HCT116 (cell line): Measurements from ENCODE around the gene NTN3. TPM values are rescaled to one million over a fixed set of nuclear protein-coding genes. Genes with fewer than 3 reads are reported as not detected.

Experiments used
- ATAC-seq: fragments of 200-7000 bp; cut with Tn5 transposase; 2 replicates; pipeline ENCODE4 v1.9.1; 2020; ENCODE audit warnings: mild to moderate bottlenecking, moderate library complexity
- BruUV-seq: library from RNA; stranded (reverse); fragments of 400-500 nt; replicated peaks from 2 replicates; lab custom pipeline; 2021; lab: Mats Ljungman, UMichigan
- CTCF ChIA-PET: fragments of 300-600 bp; sonication (Branson Sonifier 250); formaldehyde crosslinking; loops from one replicate; lab custom pipeline; 2021; ENCODE audit warnings: antibody characterized with exemption; lab: Charles Lee
- POLR2A ChIA-PET: fragments of 300-600, 350-600 bp; sonication (Branson Sonifier 250); formaldehyde crosslinking; loops from one replicate; lab custom pipeline; 2021; ENCODE audit warnings: antibody characterized with exemption; lab: Charles Lee
- RAD21 ChIA-PET, 2 experiments: fragments of 300-600 bp; sonication (Branson Sonifier 250); formaldehyde crosslinking; loops; one replicate each; lab custom pipeline; 2023; ENCODE audit warnings: low total read pairs in 2 of 2; ENCODE audit not compliant: uncharacterized antibody in 2 of 2, unreplicated experiment in 2 of 2, low non-redundant PET in 1 of 2; lab: Charles Lee
- DNase-seq: peaks from one replicate; pipeline ENCODE4 v3.0.0-alpha.2; 2010; ENCODE audit warnings: low read depth, low spot score
- H2AFZ ChIP-seq: fragments of 200-600 bp; shearing (Covaris generic), sonication (generic); 2 replicates; pipeline ENCODE4 v1.6.1; 2017; ENCODE audit warnings: low read depth, mixed run types, mixed read lengths, antibody characterized with exemption, low read length; ENCODE audit not compliant: poor library complexity, severe bottlenecking
- H3K27ac ChIP-seq: 2 replicates; pipeline ENCODE4 v1.5.1; 2012; ENCODE audit warnings: low read depth, low read length
- H3K27me3 ChIP-seq: fragments of 200-600 bp; sonication (generic); 2 replicates; pipeline ENCODE4 v1.6.1; 2016; ENCODE audit warnings: mixed run types, low read length, mixed read lengths; ENCODE audit not compliant: insufficient read depth
- H3K36me3 ChIP-seq, 2 experiments: fragments of 200-500 bp in 1 of 2; fragments of 200-600 bp in 1 of 2; sonication (Bioruptor generic) in 1 of 2; sonication (generic) in 1 of 2; 2 replicates each; pipeline versions ENCODE4 v1.5.1 to v1.6.1; 2014 to 2016; ENCODE audit warnings: low read length in 2 of 2, inconsistent platforms in 1 of 2, mixed read lengths in 1 of 2, mixed run types in 1 of 2; ENCODE audit not compliant: insufficient read depth in 2 of 2, control insufficient read depth in 1 of 2
- H3K4me1 ChIP-seq, 2 experiments: fragments of 200-600 bp in 1 of 2; sonication (generic) in 1 of 2; 2 replicates each; pipeline versions ENCODE4 v1.5.1 to v1.6.1; 2012 to 2017; ENCODE audit warnings: low read length in 2 of 2, inconsistent platforms in 1 of 2, mild to moderate bottlenecking in 1 of 2, mixed read lengths in 1 of 2, mixed run types in 1 of 2, moderate library complexity in 1 of 2; ENCODE audit not compliant: insufficient read depth in 2 of 2, control insufficient read depth in 1 of 2
- H3K4me2 ChIP-seq: fragments of 200-600 bp; sonication (generic); 2 replicates; pipeline ENCODE4 v1.6.1; 2017; ENCODE audit warnings: mixed run types, low read length, mixed read lengths
- H3K4me3 ChIP-seq, 2 experiments: fragments of 200-600 bp in 1 of 2; sonication (generic) in 1 of 2; replicated peaks in 1 of 2; 2 replicates each; pipeline ENCODE4 v1.5.1; 2011 to 2016; ENCODE audit warnings: low read length in 2 of 2, control low read depth in 1 of 2, low read depth in 1 of 2, mild to moderate bottlenecking in 1 of 2, mixed read lengths in 1 of 2, mixed run types in 1 of 2
- H3K79me2 ChIP-seq: fragments of 200-600 bp; sonication (generic); 2 replicates; pipeline ENCODE4 v1.6.1; 2017; ENCODE audit warnings: mild to moderate bottlenecking, mixed run types, low read length, moderate library complexity, mixed read lengths; ENCODE audit not compliant: insufficient read depth
- H3K9ac ChIP-seq: fragments of 200-600 bp; sonication (generic); 2 replicates; pipeline ENCODE4 v1.6.1; 2016; ENCODE audit warnings: low read length, mixed read lengths
- H3K9me2 ChIP-seq: fragments of 200-600 bp; sonication (generic), shearing (Covaris generic); 2 replicates; pipeline ENCODE4 v1.6.1; 2017; ENCODE audit warnings: mixed run types, mild to moderate bottlenecking, moderate library complexity; ENCODE audit not compliant: insufficient read depth
- H3K9me3 ChIP-seq, 2 experiments: fragments of 200-500 bp in 1 of 2; fragments of 200-600 bp in 1 of 2; sonication (Bioruptor generic) in 1 of 2; sonication (generic) in 1 of 2; 2 replicates each; pipeline ENCODE4 v1.6.1; 2014 to 2017; ENCODE audit warnings: low read length in 2 of 2, mixed read lengths in 2 of 2, inconsistent platforms in 1 of 2, low read depth in 1 of 2, mild to moderate bottlenecking in 1 of 2, mixed run types in 1 of 2, moderate library complexity in 1 of 2; ENCODE audit not compliant: control insufficient read depth in 1 of 2, insufficient read depth in 1 of 2
- H4K20me1 ChIP-seq: fragments of 200-600 bp; sonication (generic), shearing (Covaris generic); 2 replicates; pipeline ENCODE4 v1.6.1; 2017; ENCODE audit warnings: mixed run types, mild to moderate bottlenecking, moderate library complexity; ENCODE audit not compliant: insufficient read depth
- CEBPB ChIP-seq: IDR thresholded peaks from 2 replicates; pipeline ENCODE4 v1.6.1; 2012; ENCODE audit warnings: low read depth
- EGR1 ChIP-seq: IDR thresholded peaks from 2 replicates; pipeline ENCODE4 v1.6.1; 2012; ENCODE audit warnings: low read depth
- JUND ChIP-seq: IDR thresholded peaks from 2 replicates; pipeline ENCODE4 v1.6.1; 2012
- POLR2AphosphoS5 ChIP-seq: IDR thresholded peaks from 2 replicates; pipeline ENCODE4 v1.6.1; 2011; ENCODE audit warnings: mild to moderate bottlenecking, low read depth, low read length, moderate library complexity
- ZNF274 ChIP-seq: fragments of 200-500 bp; sonication (Bioruptor generic); IDR thresholded peaks from 2 replicates; pipeline ENCODE4 v1.6.1; 2014; ENCODE audit warnings: mild to moderate bottlenecking, low read depth, low read length, inconsistent platforms
- intact Hi-C: fragments of 100-400 bp; cut with micrococcal nuclease; formaldehyde crosslinking; loops from 2 replicates; pipeline ENCODE4 v1.10.0; 2022
- total RNA-seq: library from RNA; stranded (reverse); gene quantifications from one replicate; pipeline ENCODE4 v1.2.1, GENCODE V29; 2021; ENCODE audit not compliant: unreplicated experiment
- TF ChIP-seq, protein P1 (sequence below): IDR thresholded peaks from 2 replicates; pipeline ENCODE4 v1.6.1; 2012
- TF ChIP-seq, protein P2 (sequence below), 3 experiments: fragments of 200-600 bp in 1 of 3; sonication (generic) in 1 of 3; IDR thresholded peaks in 2 of 3; conservative IDR thresholded peaks in 1 of 3; 2 replicates each; pipeline ENCODE4 v1.5.1; 2012 to 2017; ENCODE audit warnings: low read depth in 2 of 3, low read length in 2 of 3, antibody characterized with exemption in 1 of 3, borderline replicate concordance in 1 of 3, control low read depth in 1 of 3, mild to moderate bottlenecking in 1 of 3, mixed read lengths in 1 of 3, mixed run types in 1 of 3, moderate library complexity in 1 of 3; ENCODE audit not compliant: insufficient read depth in 1 of 3
- TF ChIP-seq, protein P3 (sequence below): IDR thresholded peaks from 2 replicates; pipeline ENCODE4 v1.6.1; 2011; ENCODE audit warnings: mild to moderate bottlenecking, low read length, moderate library complexity; ENCODE audit not compliant: insufficient replicate concordance; ENCODE audit errors: extremely low read depth
- TF ChIP-seq, protein P4 (sequence below): IDR thresholded peaks from 2 replicates; pipeline ENCODE4 v1.6.1; 2012; ENCODE audit warnings: low read depth

NTN3 gene
- total RNA-seq, 1 experiment from 2014 or later = 0.30 TPM

DNA sequence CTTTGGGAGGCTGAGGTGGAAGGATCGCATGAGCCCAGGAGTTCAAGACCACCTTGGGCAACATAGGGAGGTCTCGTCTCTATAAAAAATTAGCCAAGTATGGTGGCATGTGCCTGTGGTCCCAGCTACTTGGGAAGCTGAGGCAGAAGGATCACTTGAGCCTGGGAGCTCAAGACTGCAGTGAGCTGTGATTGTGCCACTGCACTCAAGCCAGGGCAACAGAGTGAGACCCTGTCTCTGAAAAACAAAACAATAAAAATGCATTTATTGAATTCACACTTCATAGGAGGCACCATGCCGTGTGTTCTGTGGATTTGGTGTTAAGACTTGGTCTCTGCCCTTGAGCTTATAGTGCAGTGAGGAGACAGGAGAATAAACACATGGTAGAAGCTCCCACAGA is 6.2 kb downstream of the NTN3 start:
- Histone ChIP-seq H3K9me3 (no peaks in the 10 kb centered on the region), H3K4me2 (no peak overlapping the region), H2AFZ (no peak overlapping the region), H3K9me2 (no peaks in the 10 kb centered on the region), H3K4me1 (peaks cover 12 to 25% of the 10 kb centered on the region in 2 experiments), H3K79me2 (peaks cover 42% of the 10 kb centered on the region; the same call in 1 of the 2 replicates), H3K27me3 (no peaks in the 10 kb centered on the region), H3K9ac (no peak overlapping the region), H3K36me3 (no peaks in the 10 kb centered on the region), H3K27ac (no peak overlapping the region), H3K4me3 (no peak overlapping the region), H4K20me1 (no peaks in the 10 kb centered on the region)
- CTCF ChIA-PET = no interaction called here
- POLR2A ChIA-PET = no interaction called here
- DNase-seq (no peak), ATAC-seq (no peak)
- no TSS peak for BruUV-seq
- RAD21 ChIA-PET = no interaction called here
- intact Hi-C loops = no loop called here
- TF ChIP-seq ZNF274 = no peak
- no peak for TF ChIP-seq POLR2AphosphoS5
- no peak for TF ChIP-seq EGR1
- TF ChIP-seq, protein P1, sequence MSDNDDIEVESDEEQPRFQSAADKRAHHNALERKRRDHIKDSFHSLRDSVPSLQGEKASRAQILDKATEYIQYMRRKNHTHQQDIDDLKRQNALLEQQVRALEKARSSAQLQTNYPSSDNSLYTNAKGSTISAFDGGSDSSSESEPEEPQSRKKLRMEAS = no peak
- TF ChIP-seq, protein P2, sequence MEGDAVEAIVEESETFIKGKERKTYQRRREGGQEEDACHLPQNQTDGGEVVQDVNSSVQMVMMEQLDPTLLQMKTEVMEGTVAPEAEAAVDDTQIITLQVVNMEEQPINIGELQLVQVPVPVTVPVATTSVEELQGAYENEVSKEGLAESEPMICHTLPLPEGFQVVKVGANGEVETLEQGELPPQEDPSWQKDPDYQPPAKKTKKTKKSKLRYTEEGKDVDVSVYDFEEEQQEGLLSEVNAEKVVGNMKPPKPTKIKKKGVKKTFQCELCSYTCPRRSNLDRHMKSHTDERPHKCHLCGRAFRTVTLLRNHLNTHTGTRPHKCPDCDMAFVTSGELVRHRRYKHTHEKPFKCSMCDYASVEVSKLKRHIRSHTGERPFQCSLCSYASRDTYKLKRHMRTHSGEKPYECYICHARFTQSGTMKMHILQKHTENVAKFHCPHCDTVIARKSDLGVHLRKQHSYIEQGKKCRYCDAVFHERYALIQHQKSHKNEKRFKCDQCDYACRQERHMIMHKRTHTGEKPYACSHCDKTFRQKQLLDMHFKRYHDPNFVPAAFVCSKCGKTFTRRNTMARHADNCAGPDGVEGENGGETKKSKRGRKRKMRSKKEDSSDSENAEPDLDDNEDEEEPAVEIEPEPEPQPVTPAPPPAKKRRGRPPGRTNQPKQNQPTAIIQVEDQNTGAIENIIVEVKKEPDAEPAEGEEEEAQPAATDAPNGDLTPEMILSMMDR (IDR thresholded peaks at IDR 0.05 in 2 of 3, conservative IDR thresholded peaks at IDR 0.05 in 1 of 3; ENCODE audit: borderline replicate concordance in 1 of 3, insufficient read depth in 1 of 3, low read depth in 2 of 3, low read length in 2 of 3) = no peak
- TF ChIP-seq, protein P3, sequence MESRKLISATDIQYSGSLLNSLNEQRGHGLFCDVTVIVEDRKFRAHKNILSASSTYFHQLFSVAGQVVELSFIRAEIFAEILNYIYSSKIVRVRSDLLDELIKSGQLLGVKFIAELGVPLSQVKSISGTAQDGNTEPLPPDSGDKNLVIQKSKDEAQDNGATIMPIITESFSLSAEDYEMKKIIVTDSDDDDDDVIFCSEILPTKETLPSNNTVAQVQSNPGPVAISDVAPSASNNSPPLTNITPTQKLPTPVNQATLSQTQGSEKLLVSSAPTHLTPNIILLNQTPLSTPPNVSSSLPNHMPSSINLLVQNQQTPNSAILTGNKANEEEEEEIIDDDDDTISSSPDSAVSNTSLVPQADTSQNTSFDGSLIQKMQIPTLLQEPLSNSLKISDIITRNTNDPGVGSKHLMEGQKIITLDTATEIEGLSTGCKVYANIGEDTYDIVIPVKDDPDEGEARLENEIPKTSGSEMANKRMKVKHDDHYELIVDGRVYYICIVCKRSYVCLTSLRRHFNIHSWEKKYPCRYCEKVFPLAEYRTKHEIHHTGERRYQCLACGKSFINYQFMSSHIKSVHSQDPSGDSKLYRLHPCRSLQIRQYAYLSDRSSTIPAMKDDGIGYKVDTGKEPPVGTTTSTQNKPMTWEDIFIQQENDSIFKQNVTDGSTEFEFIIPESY = no peak
- TF ChIP-seq CEBPB = no peak
- TF ChIP-seq, protein P4, sequence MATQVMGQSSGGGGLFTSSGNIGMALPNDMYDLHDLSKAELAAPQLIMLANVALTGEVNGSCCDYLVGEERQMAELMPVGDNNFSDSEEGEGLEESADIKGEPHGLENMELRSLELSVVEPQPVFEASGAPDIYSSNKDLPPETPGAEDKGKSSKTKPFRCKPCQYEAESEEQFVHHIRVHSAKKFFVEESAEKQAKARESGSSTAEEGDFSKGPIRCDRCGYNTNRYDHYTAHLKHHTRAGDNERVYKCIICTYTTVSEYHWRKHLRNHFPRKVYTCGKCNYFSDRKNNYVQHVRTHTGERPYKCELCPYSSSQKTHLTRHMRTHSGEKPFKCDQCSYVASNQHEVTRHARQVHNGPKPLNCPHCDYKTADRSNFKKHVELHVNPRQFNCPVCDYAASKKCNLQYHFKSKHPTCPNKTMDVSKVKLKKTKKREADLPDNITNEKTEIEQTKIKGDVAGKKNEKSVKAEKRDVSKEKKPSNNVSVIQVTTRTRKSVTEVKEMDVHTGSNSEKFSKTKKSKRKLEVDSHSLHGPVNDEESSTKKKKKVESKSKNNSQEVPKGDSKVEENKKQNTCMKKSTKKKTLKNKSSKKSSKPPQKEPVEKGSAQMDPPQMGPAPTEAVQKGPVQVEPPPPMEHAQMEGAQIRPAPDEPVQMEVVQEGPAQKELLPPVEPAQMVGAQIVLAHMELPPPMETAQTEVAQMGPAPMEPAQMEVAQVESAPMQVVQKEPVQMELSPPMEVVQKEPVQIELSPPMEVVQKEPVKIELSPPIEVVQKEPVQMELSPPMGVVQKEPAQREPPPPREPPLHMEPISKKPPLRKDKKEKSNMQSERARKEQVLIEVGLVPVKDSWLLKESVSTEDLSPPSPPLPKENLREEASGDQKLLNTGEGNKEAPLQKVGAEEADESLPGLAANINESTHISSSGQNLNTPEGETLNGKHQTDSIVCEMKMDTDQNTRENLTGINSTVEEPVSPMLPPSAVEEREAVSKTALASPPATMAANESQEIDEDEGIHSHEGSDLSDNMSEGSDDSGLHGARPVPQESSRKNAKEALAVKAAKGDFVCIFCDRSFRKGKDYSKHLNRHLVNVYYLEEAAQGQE = no peak
- TF ChIP-seq JUND = no peak
